ENCODE results near the gene IL10.

DNA sequence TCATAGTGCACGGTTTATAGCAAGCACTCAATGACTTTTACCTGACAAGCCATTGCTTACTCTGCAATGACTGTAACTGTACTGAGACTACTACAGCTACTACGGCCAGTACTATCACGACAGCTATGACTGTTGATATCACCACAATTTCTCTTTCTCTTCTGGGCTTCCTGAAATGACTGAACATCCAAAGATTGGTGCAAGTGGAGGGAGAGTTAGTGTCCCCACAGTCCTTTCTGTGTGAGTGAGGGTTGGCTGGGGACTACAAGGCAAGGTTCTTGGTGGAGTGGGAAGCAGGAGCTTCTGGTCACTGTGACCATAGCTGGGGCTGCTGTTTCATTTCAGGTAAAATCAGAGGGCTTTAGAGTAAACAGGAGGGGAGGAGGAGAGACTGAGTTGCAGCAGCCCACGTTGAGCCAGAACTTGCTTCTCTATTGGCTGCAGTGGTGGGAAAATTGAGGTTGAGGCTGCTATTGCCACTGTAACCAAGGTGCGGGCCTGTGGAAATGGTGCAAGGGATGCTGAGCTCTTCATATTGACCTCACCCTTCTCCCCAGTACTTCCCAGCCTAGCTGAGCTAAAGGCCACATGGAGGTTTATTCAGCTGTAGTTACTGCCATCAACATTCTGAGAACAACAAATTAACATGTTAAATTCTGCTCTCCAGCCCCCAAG, 14.1 kb upstream of the IL10 start:
- TF ChIP-seq, protein P1, sequence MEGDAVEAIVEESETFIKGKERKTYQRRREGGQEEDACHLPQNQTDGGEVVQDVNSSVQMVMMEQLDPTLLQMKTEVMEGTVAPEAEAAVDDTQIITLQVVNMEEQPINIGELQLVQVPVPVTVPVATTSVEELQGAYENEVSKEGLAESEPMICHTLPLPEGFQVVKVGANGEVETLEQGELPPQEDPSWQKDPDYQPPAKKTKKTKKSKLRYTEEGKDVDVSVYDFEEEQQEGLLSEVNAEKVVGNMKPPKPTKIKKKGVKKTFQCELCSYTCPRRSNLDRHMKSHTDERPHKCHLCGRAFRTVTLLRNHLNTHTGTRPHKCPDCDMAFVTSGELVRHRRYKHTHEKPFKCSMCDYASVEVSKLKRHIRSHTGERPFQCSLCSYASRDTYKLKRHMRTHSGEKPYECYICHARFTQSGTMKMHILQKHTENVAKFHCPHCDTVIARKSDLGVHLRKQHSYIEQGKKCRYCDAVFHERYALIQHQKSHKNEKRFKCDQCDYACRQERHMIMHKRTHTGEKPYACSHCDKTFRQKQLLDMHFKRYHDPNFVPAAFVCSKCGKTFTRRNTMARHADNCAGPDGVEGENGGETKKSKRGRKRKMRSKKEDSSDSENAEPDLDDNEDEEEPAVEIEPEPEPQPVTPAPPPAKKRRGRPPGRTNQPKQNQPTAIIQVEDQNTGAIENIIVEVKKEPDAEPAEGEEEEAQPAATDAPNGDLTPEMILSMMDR (IDR thresholded peaks at IDR 0.05) = no peak
- no peak for TF ChIP-seq POLR2AphosphoS5 (IDR thresholded peaks at IDR 0.05; ENCODE audit: low read depth, low read length)
- TF ChIP-seq FOSL2 (IDR thresholded peaks at IDR 0.05; ENCODE audit: borderline replicate concordance, low read depth) = no peak
- TF ChIP-seq SMC3 (IDR thresholded peaks at IDR 0.05; ENCODE audit: low read depth, low read length) = no peak
- no peak for TF ChIP-seq EZH2phosphoT487 (IDR thresholded peaks at IDR 0.05; ENCODE audit: borderline replicate concordance, low read depth)
- no peak for TF ChIP-seq FOXM1 (IDR thresholded peaks at IDR 0.05; ENCODE audit: low read depth)
- TF ChIP-seq EP300 (IDR thresholded peaks at IDR 0.05; ENCODE audit: borderline replicate concordance in 1 of 2, low read depth in 1 of 2, low read length in 1 of 2) = no peak
- TF ChIP-seq, protein P2, sequence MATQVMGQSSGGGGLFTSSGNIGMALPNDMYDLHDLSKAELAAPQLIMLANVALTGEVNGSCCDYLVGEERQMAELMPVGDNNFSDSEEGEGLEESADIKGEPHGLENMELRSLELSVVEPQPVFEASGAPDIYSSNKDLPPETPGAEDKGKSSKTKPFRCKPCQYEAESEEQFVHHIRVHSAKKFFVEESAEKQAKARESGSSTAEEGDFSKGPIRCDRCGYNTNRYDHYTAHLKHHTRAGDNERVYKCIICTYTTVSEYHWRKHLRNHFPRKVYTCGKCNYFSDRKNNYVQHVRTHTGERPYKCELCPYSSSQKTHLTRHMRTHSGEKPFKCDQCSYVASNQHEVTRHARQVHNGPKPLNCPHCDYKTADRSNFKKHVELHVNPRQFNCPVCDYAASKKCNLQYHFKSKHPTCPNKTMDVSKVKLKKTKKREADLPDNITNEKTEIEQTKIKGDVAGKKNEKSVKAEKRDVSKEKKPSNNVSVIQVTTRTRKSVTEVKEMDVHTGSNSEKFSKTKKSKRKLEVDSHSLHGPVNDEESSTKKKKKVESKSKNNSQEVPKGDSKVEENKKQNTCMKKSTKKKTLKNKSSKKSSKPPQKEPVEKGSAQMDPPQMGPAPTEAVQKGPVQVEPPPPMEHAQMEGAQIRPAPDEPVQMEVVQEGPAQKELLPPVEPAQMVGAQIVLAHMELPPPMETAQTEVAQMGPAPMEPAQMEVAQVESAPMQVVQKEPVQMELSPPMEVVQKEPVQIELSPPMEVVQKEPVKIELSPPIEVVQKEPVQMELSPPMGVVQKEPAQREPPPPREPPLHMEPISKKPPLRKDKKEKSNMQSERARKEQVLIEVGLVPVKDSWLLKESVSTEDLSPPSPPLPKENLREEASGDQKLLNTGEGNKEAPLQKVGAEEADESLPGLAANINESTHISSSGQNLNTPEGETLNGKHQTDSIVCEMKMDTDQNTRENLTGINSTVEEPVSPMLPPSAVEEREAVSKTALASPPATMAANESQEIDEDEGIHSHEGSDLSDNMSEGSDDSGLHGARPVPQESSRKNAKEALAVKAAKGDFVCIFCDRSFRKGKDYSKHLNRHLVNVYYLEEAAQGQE (IDR thresholded peaks at IDR 0.05; ENCODE audit: low read depth, low read length) = no peak
- TF ChIP-seq JUND (IDR thresholded peaks at IDR 0.05) = no peak
- TF ChIP-seq, protein P3, sequence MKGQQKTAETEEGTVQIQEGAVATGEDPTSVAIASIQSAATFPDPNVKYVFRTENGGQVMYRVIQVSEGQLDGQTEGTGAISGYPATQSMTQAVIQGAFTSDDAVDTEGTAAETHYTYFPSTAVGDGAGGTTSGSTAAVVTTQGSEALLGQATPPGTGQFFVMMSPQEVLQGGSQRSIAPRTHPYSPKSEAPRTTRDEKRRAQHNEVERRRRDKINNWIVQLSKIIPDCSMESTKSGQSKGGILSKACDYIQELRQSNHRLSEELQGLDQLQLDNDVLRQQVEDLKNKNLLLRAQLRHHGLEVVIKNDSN (IDR thresholded peaks at IDR 0.05; ENCODE audit: borderline replicate concordance, low read depth) = no peak
- TF ChIP-seq MXI1 (IDR thresholded peaks at IDR 0.05; ENCODE audit: low read depth, low read length) = no peak
- TF ChIP-seq FOXJ3 (CRISPR knock-in tag; IDR thresholded peaks at IDR 0.05) = no peak
